ENCODE data around the gene PDHA2. TPM values are rescaled to one million over a fixed set of nuclear protein-coding genes. Genes with fewer than 3 reads are reported as not detected.

The PDHA2 gene
- not detected for total RNA-seq (ENCODE audit: unreplicated experiment)
- long read RNA-seq: 0 reads

DNA sequence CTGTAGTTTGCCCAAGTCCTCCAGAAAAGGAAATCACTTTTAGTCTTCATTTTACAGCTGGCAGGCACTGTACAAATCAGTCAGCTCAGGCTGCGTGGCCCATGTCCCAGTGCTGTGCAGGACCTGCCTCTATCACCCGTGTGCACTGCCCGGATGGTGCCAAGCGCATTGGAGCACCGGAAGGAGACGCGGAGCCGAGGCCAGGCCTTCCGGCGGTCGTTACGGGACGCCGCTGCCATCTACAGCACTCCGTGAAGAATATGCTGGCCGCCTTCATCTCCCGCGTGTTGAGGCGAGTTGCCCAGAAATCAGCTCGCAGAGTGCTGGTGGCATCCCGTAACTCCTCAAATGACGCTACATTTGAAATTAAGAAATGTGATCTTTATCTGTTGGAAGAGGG lies at the start of gene PDHA2:
Gene PDHA2 (plus strand): TSS at position 203 of the 400 bp plus-strand sequence. CDS start 58 bp downstream, at position 261.
- H3K4me3 Mint-ChIP-seq (ENCODE audit: unreplicated experiment): no peak within 1 kb of the TSS
- H3K4me1 Mint-ChIP-seq (ENCODE audit: unreplicated experiment): no peaks in the 10 kb centered on the region
- no peaks in the 10 kb centered on the region for H3K36me3 Mint-ChIP-seq (ENCODE audit: low read depth, unreplicated experiment)
- no peaks in the 10 kb centered on the region for H3K27me3 Mint-ChIP-seq (ENCODE audit: unreplicated experiment)
- H3K27ac Mint-ChIP-seq (ENCODE audit: unreplicated experiment): no peak within 1 kb of the TSS
- DNase-seq (ENCODE audit: low spot score): no peak
- no peaks in the 10 kb centered on the region for H3K9me3 Mint-ChIP-seq (ENCODE audit: unreplicated experiment)
- TF ChIP-seq, protein P1, sequence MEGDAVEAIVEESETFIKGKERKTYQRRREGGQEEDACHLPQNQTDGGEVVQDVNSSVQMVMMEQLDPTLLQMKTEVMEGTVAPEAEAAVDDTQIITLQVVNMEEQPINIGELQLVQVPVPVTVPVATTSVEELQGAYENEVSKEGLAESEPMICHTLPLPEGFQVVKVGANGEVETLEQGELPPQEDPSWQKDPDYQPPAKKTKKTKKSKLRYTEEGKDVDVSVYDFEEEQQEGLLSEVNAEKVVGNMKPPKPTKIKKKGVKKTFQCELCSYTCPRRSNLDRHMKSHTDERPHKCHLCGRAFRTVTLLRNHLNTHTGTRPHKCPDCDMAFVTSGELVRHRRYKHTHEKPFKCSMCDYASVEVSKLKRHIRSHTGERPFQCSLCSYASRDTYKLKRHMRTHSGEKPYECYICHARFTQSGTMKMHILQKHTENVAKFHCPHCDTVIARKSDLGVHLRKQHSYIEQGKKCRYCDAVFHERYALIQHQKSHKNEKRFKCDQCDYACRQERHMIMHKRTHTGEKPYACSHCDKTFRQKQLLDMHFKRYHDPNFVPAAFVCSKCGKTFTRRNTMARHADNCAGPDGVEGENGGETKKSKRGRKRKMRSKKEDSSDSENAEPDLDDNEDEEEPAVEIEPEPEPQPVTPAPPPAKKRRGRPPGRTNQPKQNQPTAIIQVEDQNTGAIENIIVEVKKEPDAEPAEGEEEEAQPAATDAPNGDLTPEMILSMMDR (IDR thresholded peaks at IDR 0.05; ENCODE audit: unreplicated experiment): no peak

DNA sequence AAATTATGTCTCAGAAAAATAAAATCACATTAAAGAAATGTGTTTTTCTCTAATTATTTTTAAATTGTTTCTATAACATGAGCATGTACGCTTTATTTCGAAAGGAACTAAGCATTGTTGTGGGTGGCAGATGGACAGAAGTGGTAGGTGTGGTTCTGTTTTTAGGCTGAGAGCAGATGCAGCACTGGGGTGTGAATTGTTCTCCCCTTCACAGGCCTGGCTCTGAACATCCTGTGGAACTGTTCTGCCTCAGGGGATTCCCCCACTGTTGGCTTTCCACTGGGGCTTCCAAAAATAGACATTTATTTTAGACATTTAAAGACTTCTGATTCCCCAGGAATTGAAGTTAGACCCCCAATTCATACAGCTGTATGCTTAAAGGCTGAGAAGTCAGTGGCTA lies 41.9 kb upstream of the PDHA2 start:
- H3K9me3 Mint-ChIP-seq (ENCODE audit: unreplicated experiment): no peaks in the 10 kb centered on the region
- H3K27ac Mint-ChIP-seq (ENCODE audit: unreplicated experiment): no peak overlapping the region
- no peaks in the 10 kb centered on the region for H3K36me3 Mint-ChIP-seq (ENCODE audit: low read depth, unreplicated experiment)
- no peaks in the 10 kb centered on the region for H3K27me3 Mint-ChIP-seq (ENCODE audit: unreplicated experiment)
- DNase-seq (ENCODE audit: low spot score): no peak
- TF ChIP-seq, protein P1 (IDR thresholded peaks at IDR 0.05; ENCODE audit: unreplicated experiment): no peak
- H3K4me1 Mint-ChIP-seq (ENCODE audit: unreplicated experiment): no peaks in the 10 kb centered on the region
- H3K4me3 Mint-ChIP-seq (ENCODE audit: unreplicated experiment): no peak overlapping the region

DNA sequence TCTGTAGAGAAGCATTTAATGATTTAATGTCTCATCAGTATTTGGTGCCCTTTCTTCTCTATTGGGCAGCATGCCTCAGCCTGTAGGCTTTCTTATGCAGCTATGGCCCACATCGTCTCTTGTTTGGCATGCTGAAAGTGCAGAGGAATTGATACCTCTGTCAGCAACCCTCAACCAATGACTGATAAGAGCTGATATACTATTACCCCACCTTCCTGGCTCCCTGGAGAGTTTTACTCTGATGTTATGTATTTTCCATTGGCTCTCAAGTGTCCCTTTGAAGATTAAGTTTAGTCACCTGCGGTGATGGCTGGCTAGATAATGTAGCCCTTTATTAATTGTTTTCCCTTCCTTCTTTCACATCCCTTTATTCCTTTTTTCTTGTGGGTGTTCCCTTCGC lies 41.2 kb upstream of the PDHA2 start:
- TF ChIP-seq, protein P1 (IDR thresholded peaks at IDR 0.05; ENCODE audit: unreplicated experiment): no peak
- no peak overlapping the region for H3K4me3 Mint-ChIP-seq (ENCODE audit: unreplicated experiment)
- no peaks in the 10 kb centered on the region for H3K27me3 Mint-ChIP-seq (ENCODE audit: unreplicated experiment)
- H3K27ac Mint-ChIP-seq (ENCODE audit: unreplicated experiment): no peak overlapping the region
- no peaks in the 10 kb centered on the region for H3K36me3 Mint-ChIP-seq (ENCODE audit: low read depth, unreplicated experiment)
- no peaks in the 10 kb centered on the region for H3K4me1 Mint-ChIP-seq (ENCODE audit: unreplicated experiment)
- H3K9me3 Mint-ChIP-seq (ENCODE audit: unreplicated experiment): no peaks in the 10 kb centered on the region
- no peak for DNase-seq (ENCODE audit: low spot score)

DNA sequence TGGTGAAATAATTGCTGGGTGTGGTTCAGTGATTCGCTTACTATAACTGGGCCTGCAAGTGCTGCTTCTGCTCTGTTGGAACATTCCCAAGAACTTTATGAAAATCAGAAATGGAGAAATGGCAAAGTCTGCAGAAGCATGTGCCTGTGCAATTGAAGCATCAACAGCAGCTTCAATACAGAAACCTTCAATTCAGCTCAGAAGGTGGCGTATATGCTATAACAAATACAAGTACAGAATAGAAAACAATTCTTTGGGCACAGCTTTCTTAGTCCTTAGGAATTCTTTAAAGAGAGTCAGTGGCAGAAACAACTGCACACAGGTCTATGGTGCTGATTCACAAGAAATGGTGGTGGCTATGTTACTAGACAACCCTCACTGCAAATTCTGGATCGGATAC lies 18.0 kb upstream of the PDHA2 start:
- Mint-ChIP-seq H3K27ac (ENCODE audit: unreplicated experiment) (no peak overlapping the region), H3K4me1 (ENCODE audit: unreplicated experiment) (no peaks in the 10 kb centered on the region), H3K4me3 (ENCODE audit: unreplicated experiment) (no peak overlapping the region), H3K9me3 (ENCODE audit: unreplicated experiment) (no peaks in the 10 kb centered on the region), H3K27me3 (ENCODE audit: unreplicated experiment) (peaks cover 2% of the 10 kb centered on the region), H3K36me3 (ENCODE audit: low read depth, unreplicated experiment) (no peaks in the 10 kb centered on the region)
- TF ChIP-seq, protein P1 (IDR thresholded peaks at IDR 0.05; ENCODE audit: unreplicated experiment): no peak
- DNase-seq (ENCODE audit: low spot score): no peak

DNA sequence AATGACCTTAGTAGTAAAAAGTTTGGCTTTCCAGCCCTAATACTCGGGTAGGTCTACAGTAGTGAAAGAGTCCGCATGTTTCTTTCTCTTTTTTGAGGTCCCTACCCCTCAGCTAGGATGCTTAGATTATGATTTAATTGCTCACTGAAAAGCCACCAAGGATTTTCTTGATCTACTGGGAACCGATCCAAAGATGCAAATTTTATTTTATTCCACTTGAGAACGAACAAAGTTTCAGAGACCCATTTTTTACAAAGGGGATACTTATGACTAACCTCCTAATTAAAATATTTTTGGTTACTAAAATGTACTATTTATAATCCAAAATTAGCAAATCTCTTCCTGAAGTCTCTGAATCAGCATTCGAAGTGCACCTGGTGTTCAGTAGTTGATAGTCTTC lies 14.3 kb upstream of the PDHA2 start:
- Mint-ChIP-seq H3K27ac (ENCODE audit: unreplicated experiment) (no peak overlapping the region), H3K36me3 (ENCODE audit: low read depth, unreplicated experiment) (no peaks in the 10 kb centered on the region), H3K4me3 (ENCODE audit: unreplicated experiment) (no peak overlapping the region), H3K9me3 (ENCODE audit: unreplicated experiment) (no peaks in the 10 kb centered on the region), H3K4me1 (ENCODE audit: unreplicated experiment) (no peaks in the 10 kb centered on the region), H3K27me3 (ENCODE audit: unreplicated experiment) (peaks cover 1% of the 10 kb centered on the region)
- no peak for DNase-seq (ENCODE audit: low spot score)
- TF ChIP-seq, protein P1 (IDR thresholded peaks at IDR 0.05; ENCODE audit: unreplicated experiment): no peak
